ENCODE results near the gene CTNNBIP1. TPM values are rescaled to one million over a fixed set of nuclear protein-coding genes. Genes with fewer than 3 reads are reported as not detected.
A peak's percentile ranks its signal among the peaks of the same experiment; 100 is the strongest.

Gene CTNNBIP1
- total and polyA plus RNA-seq, 9 of the 15 experiments (the other 6 are each of a cell fraction or from before 2014, with no cell fraction given): 0.65 to 29.2 (median 14.7) TPM

GRCh38 chr1:9867408-9868243 is 42.4 kb downstream of the CTNNBIP1 start:
- Histone ChIP-seq H3K9ac (ENCODE audit: insufficient read depth in 1 of 2, low read depth in 2 of 2, low read length in 2 of 2) (peak overlapping the region in 1 of 2 experiments; percentile 69; a peak in 2 of 4 replicates), H3K27ac (ENCODE audit: extremely low read depth, low read depth, low read length) (no peak overlapping the region), H3K4me1 (replicated peaks in 1 of 2; ENCODE audit: control insufficient read depth in 2 of 2, insufficient read depth in 2 of 2, low read length in 2 of 2) (peaks cover 0 to 24% of the 10 kb centered on the region in 2 experiments; a peak in 2 of 5 replicates), H3K9me3 (replicated peaks; ENCODE audit: control insufficient read depth, insufficient read depth, low read depth, low read length) (no peaks in the 10 kb centered on the region), H2AFZ (ENCODE audit: low read depth, low read length) (no peak overlapping the region), H4K20me1 (replicated peaks; ENCODE audit: control insufficient read depth, insufficient read depth, low read length) (peaks cover 8% of the 10 kb centered on the region), H3K4me2 (ENCODE audit: insufficient read depth, low read length) (no peak overlapping the region), H3K36me3 (ENCODE audit: control insufficient read depth, insufficient read depth, low read length) (peaks cover 4% of the 10 kb centered on the region; the same call in 1 of the 3 replicates), H3K4me3 (no peak overlapping the region), H3K27me3 (ENCODE audit: control insufficient read depth in 2 of 2, insufficient read depth in 2 of 2, low read length in 2 of 2) (no peaks in the 10 kb centered on the region), H3K9me1 (ENCODE audit: control insufficient read depth, insufficient read depth, low read length) (no peaks in the 10 kb centered on the region), H3K79me2 (ENCODE audit: control insufficient read depth, insufficient read depth, low read length) (no peaks in the 10 kb centered on the region)
- ChIA-PET POLR2A (interaction anchor here (0.6 to 1.7 kb wide), 6 partner anchors 10 to 540 kb away, joined by 3 to 9 read pairs (median 3); no protein-coding TSS in a partner anchor), CTCF (ENCODE audit: low intra/inter-chr PET ratio) (interaction anchor here (0.5 to 4.7 kb wide), 10 partner anchors 10 to 546 kb away, joined by 3 to 86 read pairs (median 4); no protein-coding TSS in a partner anchor)
- intact Hi-C loops (cut with micrococcal nuclease): loop anchor here (1.0 to 10.0 kb wide), 4 partner anchors 83 to 373 kb away; no protein-coding TSS in a partner anchor
- 20% methylated on average over 15 of the region's 15 CpGs for WGBS (ENCODE audit: insufficient coverage, low coverage, missing lambda C conversion rate)
- no TSS peak for BruUV-seq (replicated peaks)
- FAIRE-seq (peak; percentile 98), ATAC-seq (peak; percentile 99), DNase-seq (ENCODE audit: extremely low read depth in 1 of 4, low spot score in 3 of 4) (peak; percentile 84 to 92 (median 89))
- in situ Hi-C loops (cut with MboI): loop anchor here (5.0 kb wide), 2 partner anchors 80 to 240 kb away; no protein-coding TSS in a partner anchor
- no peak for TF ChIP-seq DMBX1 (CRISPR knock-in tag; IDR thresholded peaks at IDR 0.05; ENCODE audit: borderline replicate concordance)
- TF ChIP-seq ZNF133 (CRISPR knock-in tag; IDR thresholded peaks at IDR 0.05): no peak
- TF ChIP-seq ZNF12 (CRISPR knock-in tag; IDR thresholded peaks at IDR 0.05): no peak
- no peak for TF ChIP-seq ZNF224 (CRISPR knock-in tag; IDR thresholded peaks at IDR 0.05)
- no peak for TF ChIP-seq GTF3C2 (IDR thresholded peaks at IDR 0.05; ENCODE audit: borderline replicate concordance, extremely low read depth, insufficient read length)
- TF ChIP-seq RBM39 (optimal IDR thresholded peaks at IDR 0.05; ENCODE audit: low read depth, low read length): no peak
- TF ChIP-seq NR2C1 (IDR thresholded peaks at IDR 0.05): no peak
- no peak for TF ChIP-seq NR2C1 (tag; IDR thresholded peaks at IDR 0.05)
- TF ChIP-seq TFAP4 (CRISPR knock-in tag; IDR thresholded peaks at IDR 0.05; ENCODE audit: borderline replicate concordance): peak; percentile 47; the same call in 1 of the 2 replicates
- TF ChIP-seq SRSF9 (IDR thresholded peaks at IDR 0.05; ENCODE audit: borderline replicate concordance, low read depth, low read length): no peak
- no peak for TF ChIP-seq POLR2H (tag; IDR thresholded peaks at IDR 0.05; ENCODE audit: low read depth)
- no peak for TF ChIP-seq SRSF3 (IDR thresholded peaks at IDR 0.05; ENCODE audit: insufficient read depth, low read length)
- no peak for TF ChIP-seq TGIF2 (CRISPR knock-in tag; IDR thresholded peaks at IDR 0.05)
- TF ChIP-seq E2F5 (CRISPR knock-in tag; IDR thresholded peaks at IDR 0.05): no peak
- no peak for TF ChIP-seq SMARCA5 (IDR thresholded peaks at IDR 0.05)
- TF ChIP-seq CGGBP1 (CRISPR knock-in tag; IDR thresholded peaks at IDR 0.05): no peak
